HEK293 (cell line): ENCODE measurements around the gene SLITRK4.

ENCODE experiments used
- BCL11A ChIP-seq: fragments of 450-650 bp; formaldehyde crosslinking; IDR thresholded peaks from 2 replicates; pipeline ENCODE4 v1.5.1; 2016; ENCODE audit warnings: low read depth, missing biosample characterization, missing genetic modification characterization
- ZNF114 ChIP-seq: fragments of 450-650 bp; formaldehyde crosslinking; IDR thresholded peaks from 2 replicates; pipeline ENCODE4 v1.5.0; 2017; ENCODE audit warnings: missing biosample characterization, missing genetic modification characterization
- ZNF426 ChIP-seq: fragments of 450-650 bp; formaldehyde crosslinking; IDR thresholded peaks from 2 replicates; pipeline ENCODE4 v1.5.1; 2017; ENCODE audit warnings: missing biosample characterization, missing genetic modification characterization, mild to moderate bottlenecking, inconsistent platforms, moderate library complexity
- ZNF558 ChIP-seq: fragments of 450-650 bp; formaldehyde crosslinking; IDR thresholded peaks from 2 replicates; pipeline ENCODE4 v1.5.1; 2016; ENCODE audit warnings: missing biosample characterization, missing genetic modification characterization
- TF ChIP-seq, protein P1 (sequence below): fragments of 450-650 bp; formaldehyde crosslinking; IDR thresholded peaks from 2 replicates; pipeline ENCODE4 v1.5.1; 2016; ENCODE audit warnings: missing biosample characterization, missing genetic modification characterization

DNA sequence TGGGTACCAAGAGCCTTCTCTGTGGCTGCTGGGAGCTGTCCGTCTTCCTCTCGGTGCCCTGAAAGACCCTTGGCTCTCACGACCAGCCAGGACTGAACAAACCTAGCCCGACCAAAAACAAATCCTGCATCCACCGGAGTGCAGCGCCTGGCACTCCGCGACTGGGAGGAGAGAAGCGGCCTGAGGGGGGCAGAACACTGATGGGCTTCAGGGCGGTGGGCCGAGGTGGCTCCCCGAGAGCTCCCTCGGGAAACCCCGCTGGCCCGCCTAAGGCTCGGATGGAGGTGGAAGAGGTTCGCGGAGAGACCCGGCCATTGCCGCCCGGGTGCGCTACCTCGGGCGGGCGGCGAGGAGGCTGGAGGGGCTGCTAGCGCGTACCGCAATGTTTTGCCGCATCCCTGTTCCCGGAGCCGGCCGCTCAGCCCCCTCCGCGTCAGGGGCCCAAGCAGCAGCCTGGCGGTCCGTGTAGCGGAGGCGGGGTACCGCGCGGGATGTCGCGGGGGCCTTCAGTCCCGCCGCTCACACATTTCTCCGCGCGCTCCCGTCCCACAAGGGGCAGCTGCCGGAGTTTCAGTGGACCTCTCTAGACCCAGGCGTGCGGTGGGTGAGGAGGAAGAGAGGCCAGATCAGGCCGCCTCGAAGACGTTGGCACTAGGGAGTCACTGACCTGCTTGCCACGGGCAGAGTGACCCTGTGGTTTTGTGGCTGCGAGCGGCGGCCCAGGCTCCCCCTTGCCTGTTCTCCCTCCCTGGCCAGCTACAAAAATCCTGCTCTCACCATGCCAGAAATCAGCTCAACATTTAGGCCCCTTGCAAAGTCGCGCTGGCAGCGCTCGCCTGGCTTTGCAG lies 2.2 kb downstream of the SLITRK4 start:
- TF ChIP-seq, protein P1, sequence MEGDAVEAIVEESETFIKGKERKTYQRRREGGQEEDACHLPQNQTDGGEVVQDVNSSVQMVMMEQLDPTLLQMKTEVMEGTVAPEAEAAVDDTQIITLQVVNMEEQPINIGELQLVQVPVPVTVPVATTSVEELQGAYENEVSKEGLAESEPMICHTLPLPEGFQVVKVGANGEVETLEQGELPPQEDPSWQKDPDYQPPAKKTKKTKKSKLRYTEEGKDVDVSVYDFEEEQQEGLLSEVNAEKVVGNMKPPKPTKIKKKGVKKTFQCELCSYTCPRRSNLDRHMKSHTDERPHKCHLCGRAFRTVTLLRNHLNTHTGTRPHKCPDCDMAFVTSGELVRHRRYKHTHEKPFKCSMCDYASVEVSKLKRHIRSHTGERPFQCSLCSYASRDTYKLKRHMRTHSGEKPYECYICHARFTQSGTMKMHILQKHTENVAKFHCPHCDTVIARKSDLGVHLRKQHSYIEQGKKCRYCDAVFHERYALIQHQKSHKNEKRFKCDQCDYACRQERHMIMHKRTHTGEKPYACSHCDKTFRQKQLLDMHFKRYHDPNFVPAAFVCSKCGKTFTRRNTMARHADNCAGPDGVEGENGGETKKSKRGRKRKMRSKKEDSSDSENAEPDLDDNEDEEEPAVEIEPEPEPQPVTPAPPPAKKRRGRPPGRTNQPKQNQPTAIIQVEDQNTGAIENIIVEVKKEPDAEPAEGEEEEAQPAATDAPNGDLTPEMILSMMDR (tag by site-specific recombination), result no peak
- TF ChIP-seq ZNF114 (tag by site-specific recombination) (no peak), BCL11A (tag by site-specific recombination) (no peak), ZNF426 (no peak), ZNF558 (tag by site-specific recombination) (no peak)
